Fibroblast of lung (primary cell): ENCODE measurements around the gene IL11RA.

ENCODE experiments used
- EZH2 ChIP-seq: IDR thresholded peaks from 2 replicates; pipeline ENCODE4 v1.5.1; 2012; ENCODE audit warnings: low read length, control low read depth, mild to moderate bottlenecking; ENCODE audit errors: missing control alignments
- TF ChIP-seq, protein P1 (sequence below), 2 donors: IDR thresholded peaks in 1 of 2; conservative IDR thresholded peaks in 1 of 2; 1 replicate in 1 of 2; 2 replicates in 1 of 2; pipeline ENCODE4 v1.5.1; 2011 to 2012; ENCODE audit warnings: low read length in 2 of 2, control low read depth in 1 of 2, inconsistent platforms in 1 of 2, low read depth in 1 of 2, mild to moderate bottlenecking in 1 of 2

DNA sequence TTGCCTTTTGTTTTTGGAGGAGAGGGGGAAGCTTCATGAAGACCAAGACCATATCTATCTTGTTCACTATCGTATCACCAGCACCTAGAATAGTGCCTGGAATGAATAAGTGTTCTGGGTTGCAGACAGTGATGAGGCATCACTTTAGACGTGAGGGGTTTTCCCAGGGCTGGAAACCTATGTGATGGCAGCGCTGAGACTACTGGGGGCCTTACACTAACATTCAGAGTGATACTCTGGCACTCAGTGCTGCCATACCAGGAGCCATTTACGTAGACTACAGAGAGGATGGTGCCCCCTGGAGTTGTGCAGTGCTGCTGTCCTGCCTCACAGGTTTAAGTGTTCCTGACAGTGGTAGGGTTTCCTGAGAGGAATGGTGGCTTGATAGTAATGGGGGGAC, 32.2 kb downstream of the IL11RA start:
- TF ChIP-seq, protein P1, sequence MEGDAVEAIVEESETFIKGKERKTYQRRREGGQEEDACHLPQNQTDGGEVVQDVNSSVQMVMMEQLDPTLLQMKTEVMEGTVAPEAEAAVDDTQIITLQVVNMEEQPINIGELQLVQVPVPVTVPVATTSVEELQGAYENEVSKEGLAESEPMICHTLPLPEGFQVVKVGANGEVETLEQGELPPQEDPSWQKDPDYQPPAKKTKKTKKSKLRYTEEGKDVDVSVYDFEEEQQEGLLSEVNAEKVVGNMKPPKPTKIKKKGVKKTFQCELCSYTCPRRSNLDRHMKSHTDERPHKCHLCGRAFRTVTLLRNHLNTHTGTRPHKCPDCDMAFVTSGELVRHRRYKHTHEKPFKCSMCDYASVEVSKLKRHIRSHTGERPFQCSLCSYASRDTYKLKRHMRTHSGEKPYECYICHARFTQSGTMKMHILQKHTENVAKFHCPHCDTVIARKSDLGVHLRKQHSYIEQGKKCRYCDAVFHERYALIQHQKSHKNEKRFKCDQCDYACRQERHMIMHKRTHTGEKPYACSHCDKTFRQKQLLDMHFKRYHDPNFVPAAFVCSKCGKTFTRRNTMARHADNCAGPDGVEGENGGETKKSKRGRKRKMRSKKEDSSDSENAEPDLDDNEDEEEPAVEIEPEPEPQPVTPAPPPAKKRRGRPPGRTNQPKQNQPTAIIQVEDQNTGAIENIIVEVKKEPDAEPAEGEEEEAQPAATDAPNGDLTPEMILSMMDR (conservative IDR thresholded peaks at IDR 0.05 in 1 of 2, IDR thresholded peaks at IDR 0.05 in 1 of 2; ENCODE audit: low read depth in 1 of 2, low read length in 2 of 2): no peak
- no peak for TF ChIP-seq EZH2
